ENCODE results near the gene OR51G1.

The OR51G1 gene

GRCh38 chr11:4926608-4927007 is 2.5 kb upstream of the OR51G1 start:
- Histone ChIP-seq H3K4me3 (replicated peaks; ENCODE audit: insufficient read depth, low read length) (no peak overlapping the region), H3K27me3 (ENCODE audit: insufficient read depth, poor library complexity, severe bottlenecking) (peaks cover 2% of the 10 kb centered on the region), H3K27ac (replicated peaks) (no peak overlapping the region)
- TF ChIP-seq GABPA (IDR thresholded peaks at IDR 0.05; ENCODE audit: low read depth) = no peak
- no peak for TF ChIP-seq SPI1 (IDR thresholded peaks at IDR 0.05; ENCODE audit: borderline replicate concordance, low read depth)
- TF ChIP-seq CTCF (IDR thresholded peaks at IDR 0.05; ENCODE audit: insufficient read depth, low read length) = no peak
- TF ChIP-seq REST (IDR thresholded peaks at IDR 0.05; ENCODE audit: insufficient replicate concordance, low read depth) = no peak
- TF ChIP-seq POLR2AphosphoS5 (IDR thresholded peaks at IDR 0.05; ENCODE audit: low read depth) = no peak
- DNase-seq (ENCODE audit: low read depth in 1 of 2, low spot score in 1 of 2) = no peak

GRCh38 chr11:4922304-4922703 is 1.8 kb downstream of the OR51G1 start:
- Histone ChIP-seq H3K27ac (replicated peaks) (no peak overlapping the region), H3K4me3 (replicated peaks; ENCODE audit: insufficient read depth, low read length) (no peak overlapping the region), H3K27me3 (ENCODE audit: insufficient read depth, poor library complexity, severe bottlenecking) (no peaks in the 10 kb centered on the region)
- TF ChIP-seq GABPA (IDR thresholded peaks at IDR 0.05; ENCODE audit: low read depth) (no peak), SPI1 (IDR thresholded peaks at IDR 0.05; ENCODE audit: borderline replicate concordance, low read depth) (no peak), CTCF (IDR thresholded peaks at IDR 0.05; ENCODE audit: insufficient read depth, low read length) (no peak), REST (IDR thresholded peaks at IDR 0.05; ENCODE audit: insufficient replicate concordance, low read depth) (no peak), POLR2AphosphoS5 (IDR thresholded peaks at IDR 0.05; ENCODE audit: low read depth) (no peak)
- no peak for DNase-seq (ENCODE audit: low read depth in 1 of 2, low spot score in 1 of 2)

- H3K27ac ChIP-seq (replicated peaks) = no peak overlapping the region
- no peak overlapping the region for H3K4me3 ChIP-seq (replicated peaks; ENCODE audit: insufficient read depth, low read length)
- TF ChIP-seq GABPA (IDR thresholded peaks at IDR 0.05; ENCODE audit: low read depth) (no peak), SPI1 (IDR thresholded peaks at IDR 0.05; ENCODE audit: borderline replicate concordance, low read depth) (no peak), CTCF (IDR thresholded peaks at IDR 0.05; ENCODE audit: insufficient read depth, low read length) (no peak), POLR2AphosphoS5 (IDR thresholded peaks at IDR 0.05; ENCODE audit: low read depth) (no peak), REST (IDR thresholded peaks at IDR 0.05; ENCODE audit: insufficient replicate concordance, low read depth) (no peak)
- no peak for DNase-seq (ENCODE audit: low read depth in 1 of 2, low spot score in 1 of 2)
- no peaks in the 10 kb centered on the region for H3K27me3 ChIP-seq (ENCODE audit: insufficient read depth, poor library complexity, severe bottlenecking)
These were observed 2.3 kb downstream of the OR51G1 start for GRCh38 chr11:4921796-4922195.

All from HL-60 (cell line).